Ascending aorta (tissue), 2 donors: Measurements from ENCODE around the gene PSG6. TPM values are rescaled to one million over a fixed set of nuclear protein-coding genes. Genes with fewer than 3 reads are reported as not detected.
"Not testable (repeated sequence)": the region's sequence is repeated elsewhere in the genome, so short reads cannot be mapped to it uniquely, and the experiment has no call there.

ENCODE experiments used
- DNase-seq, 2 donors: peaks; one replicate each; pipeline ENCODE4 v3.0.0-alpha.2; 2019; ENCODE audit warnings: low spot score in 2 of 2
- H3K27ac ChIP-seq, 2 donors: fragments of 200-600 bp; sonication (generic); one replicate each; pipeline ENCODE4 v1.5.1; 2016 to 2017; ENCODE audit warnings: mild to moderate bottlenecking in 1 of 2
- H3K27me3 ChIP-seq: fragments of 200-600 bp; sonication (generic); one replicate; pipeline ENCODE4 v1.5.1; 2017
- H3K36me3 ChIP-seq, 2 donors: fragments of 200-600 bp; sonication (generic); one replicate each; pipeline ENCODE4 v1.5.1; 2016
- H3K4me1 ChIP-seq, 2 donors: fragments of 200-600 bp; sonication (generic); one replicate each; pipeline ENCODE4 v1.5.1; 2016 to 2017; ENCODE audit warnings: mild to moderate bottlenecking in 1 of 2
- H3K4me3 ChIP-seq, 2 donors: fragments of 200-600 bp; sonication (generic); one replicate each; pipeline ENCODE4 v1.5.1; 2016 to 2017; ENCODE audit warnings: mild to moderate bottlenecking in 1 of 2
- H3K9me3 ChIP-seq, 2 donors: fragments of 200-600 bp; sonication (generic); one replicate each; pipeline ENCODE4 v1.5.1; 2016
- CTCF ChIP-seq, 3 experiments: fragments of 200-600 bp in 2 of 3; fragments of 450-650 bp in 1 of 3; sonication (generic) in 2 of 3; IDR thresholded peaks; one replicate each; pipeline ENCODE4 v1.5.1; 2016 to 2019; ENCODE audit warnings: antibody characterized with exemption in 3 of 3, mild to moderate bottlenecking in 1 of 3, moderate library complexity in 1 of 3
- intact Hi-C: fragments of 100-400 bp; cut with DNase I; formaldehyde crosslinking; loops from one replicate; pipeline ENCODE4 v1.15.1; 2023
- total RNA-seq: library from RNA; depleted of rRNA; stranded (reverse); fragments of >200 nt; gene quantifications from one replicate; pipeline ENCODE4 v1.1.0, GENCODE V29; 2016

The PSG6 gene
- total RNA-seq, 1 donor from 2014 or later, result not detected

GRCh38 chr19:42881279-42881678 lies 36.4 kb downstream of the PSG6 start:
- intact Hi-C loops, result not testable (repeated sequence)

GRCh38 chr19:42880621-42881020 lies 37.1 kb downstream of the PSG6 start:
- DNase-seq, result not testable (repeated sequence)

More at GRCh38 chr19:42881279-42881678, 36.4 kb downstream of the PSG6 start:
- not testable (repeated sequence) for H3K4me3 ChIP-seq, DNase-seq, H3K27ac ChIP-seq, H3K9me3 ChIP-seq, H3K36me3 ChIP-seq, H3K27me3 ChIP-seq, H3K4me1 ChIP-seq
- peak in 1 of 3 experiments; percentile 52 for TF ChIP-seq CTCF (IDR thresholded peaks at IDR 0.05)

GRCh38 chr19:42879613-42880012 lies 38.1 kb downstream of the PSG6 start, which contains the start of gene PSG1:
Gene PSG1 (minus strand): TSS chr19:42879713. CDS start chr19:42879581, 132 bp downstream.
- TF ChIP-seq CTCF (IDR thresholded peaks at IDR 0.05), result no peak

More at GRCh38 chr19:42880621-42881020, 37.1 kb downstream of the PSG6 start:
- H3K4me1 ChIP-seq, H3K9me3 ChIP-seq, H3K4me3 ChIP-seq, H3K27ac ChIP-seq, H3K27me3 ChIP-seq, intact Hi-C loops, H3K36me3 ChIP-seq: not testable (repeated sequence)

GRCh38 chr19:42876596-42876995 lies 41.1 kb downstream of the PSG6 start:
- H3K36me3 ChIP-seq, intact Hi-C loops, H3K27ac ChIP-seq, H3K4me3 ChIP-seq, H3K4me1 ChIP-seq, H3K27me3 ChIP-seq, H3K9me3 ChIP-seq, DNase-seq: not testable (repeated sequence)

More at GRCh38 chr19:42879613-42880012, 38.1 kb downstream of the PSG6 start, which contains the start of gene PSG1:
- intact Hi-C loops, result no loop called here
- no peaks in the 10 kb centered on the region for H3K9me3 ChIP-seq
- H3K36me3 ChIP-seq, result no peaks in the 10 kb centered on the region
- H3K27ac ChIP-seq, result no peak within 1 kb of the TSS
- H3K27me3 ChIP-seq, result no peaks in the 10 kb centered on the region
- no peak within 1 kb of the TSS for H3K4me3 ChIP-seq
- no peaks in the 10 kb centered on the region for H3K4me1 ChIP-seq
- no peak for DNase-seq

GRCh38 chr19:42875881-42876280 lies 41.8 kb downstream of the PSG6 start:
- H3K9me3 ChIP-seq, H3K4me3 ChIP-seq, DNase-seq, H3K27ac ChIP-seq, intact Hi-C loops, H3K36me3 ChIP-seq, H3K27me3 ChIP-seq, H3K4me1 ChIP-seq: not testable (repeated sequence)

GRCh38 chr19:42874901-42875813 lies 42.5 kb downstream of the PSG6 start:
- H3K9me3 ChIP-seq, H3K4me3 ChIP-seq, intact Hi-C loops, H3K27me3 ChIP-seq, H3K36me3 ChIP-seq, DNase-seq, H3K4me1 ChIP-seq: not testable (repeated sequence)
- peak overlapping the region in 1 of 2 donors; percentile 3 for H3K27ac ChIP-seq

- DNase-seq, H3K9me3 ChIP-seq, H3K4me1 ChIP-seq, H3K36me3 ChIP-seq, H3K27ac ChIP-seq, H3K27me3 ChIP-seq, H3K4me3 ChIP-seq, intact Hi-C loops: not testable (repeated sequence)
Measured at GRCh38 chr19:42874136-42874535, 43.6 kb downstream of the PSG6 start.

- intact Hi-C loops, result no loop called here
- H3K36me3 ChIP-seq, result no peaks in the 10 kb centered on the region
- H3K4me1 ChIP-seq, result no peaks in the 10 kb centered on the region
- DNase-seq, result no peak
- no peak overlapping the region for H3K4me3 ChIP-seq
- H3K27ac ChIP-seq, result no peak overlapping the region
- no peak for TF ChIP-seq CTCF (IDR thresholded peaks at IDR 0.05)
- H3K9me3 ChIP-seq, result no peaks in the 10 kb centered on the region
- no peaks in the 10 kb centered on the region for H3K27me3 ChIP-seq
Measured at GRCh38 chr19:42872608-42873007, 45.1 kb downstream of the PSG6 start.
